Right cardiac atrium (tissue), 5 donors: ENCODE results near the gene MRPS27. TPM values are rescaled to one million over a fixed set of nuclear protein-coding genes. Genes with fewer than 3 reads are reported as not detected.

Experiments used
- ATAC-seq, 2 donors: fragments of 200-7000 bp; cut with Tn5 transposase; one replicate each; pipeline versions ENCODE4 v1.8.0 to v1.9.1; 2020; ENCODE audit warnings: moderate library complexity in 2 of 2, mild to moderate bottlenecking in 1 of 2
- DNase-seq, 3 donors: peaks; one replicate each; pipeline ENCODE4 v3.0.0-alpha.2; 2020
- H3K27ac ChIP-seq: one replicate; pipeline ENCODE4 v1.5.1; 2013; ENCODE audit warnings: mild to moderate bottlenecking, low read length, control low read depth, moderate library complexity
- H3K27me3 ChIP-seq: one replicate; pipeline ENCODE4 v1.6.1; 2013; ENCODE audit not compliant: control insufficient read depth, insufficient read depth
- H3K4me1 ChIP-seq: one replicate; pipeline ENCODE4 v1.6.1; 2013; ENCODE audit warnings: low read length; ENCODE audit not compliant: control insufficient read depth, insufficient read depth
- H3K4me3 ChIP-seq: one replicate; pipeline ENCODE4 v1.5.1; 2013; ENCODE audit warnings: low read length, control low read depth
- H3K9me3 ChIP-seq: one replicate; pipeline ENCODE4 v1.6.1; 2013; ENCODE audit warnings: low read length; ENCODE audit not compliant: control insufficient read depth
- WGBS: extraction: QIAGEN DNeasy Blood & Tissue Kit; methylation state at CpG from one replicate; pipeline ENCODE4 v1.1.7; 2013; 5-methylcytosine and 5-hydroxymethylcytosine counted together
- intact Hi-C, 4 donors: fragments of 100-400 bp; cut with DNase I; formaldehyde crosslinking; loops; one replicate each; pipeline versions ENCODE4 v1.11.0 to v1.14.0; 2022 to 2023
- polyA plus RNA-seq: library from polyadenylated mRNA; stranded (reverse); fragments of 200-250 nt; gene quantifications from one replicate; pipeline ENCODE4 v1.2.3, GENCODE V29; 2013
- total RNA-seq, 4 donors: library from RNA; stranded (reverse); fragmentation: NEBNext Ultra II Directional; extraction: Animal tissue kit (Norgen Biotek cat#: 25700); gene quantifications; one replicate each; pipeline ENCODE4 v1.2.1, GENCODE V29; 2021
- donor health status: healthy with polysubstance abuse.
- donor health status: DM: no; HTN: yes; CAD: no.
- donor health status: DM: no; HTN: no; CAD: no.
- donor health status: DM: no; HTN: yes; CAD: no; lungs with severe emphysema.
- donor health status: DM: yes; HTN: yes; CAD: no.

Gene MRPS27
- total and polyA plus RNA-seq, 5 donors = 40.5 to 71.7 (median 60.9) TPM

DNA sequence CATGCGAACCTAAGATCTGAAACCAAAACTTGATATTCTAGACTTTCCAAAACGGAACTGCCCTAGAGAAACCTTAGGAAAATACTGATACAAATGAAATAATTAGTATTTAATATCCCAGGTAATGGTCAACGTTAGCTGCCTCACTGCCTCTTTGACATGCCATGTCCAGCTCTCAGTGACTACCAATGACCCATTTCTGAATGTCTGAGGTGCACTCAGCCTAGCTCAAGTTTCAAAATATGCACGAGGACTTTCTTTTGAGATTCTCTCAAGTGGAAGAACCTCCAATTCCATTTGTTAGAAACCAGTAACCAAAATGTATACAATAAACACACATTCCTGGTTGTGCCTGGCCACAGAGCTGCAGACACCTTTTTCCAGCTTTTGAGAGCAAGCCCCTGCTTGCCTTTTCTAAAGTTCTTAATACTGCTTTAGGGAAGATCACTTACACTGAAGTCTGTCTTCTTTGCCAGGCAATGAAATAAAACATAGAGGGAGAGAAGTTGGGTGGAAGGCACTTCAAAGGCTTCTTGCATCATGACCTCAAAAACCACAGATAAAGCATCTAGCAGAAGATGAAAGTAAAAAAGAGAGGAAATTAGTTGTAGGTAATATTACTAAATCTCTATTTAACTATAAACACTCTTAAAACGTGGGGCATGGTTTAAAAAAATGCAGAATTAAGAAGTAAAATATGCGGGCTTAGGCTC is 87.9 kb downstream of the MRPS27 start:
- no peak for ATAC-seq
- intact Hi-C loops = no loop called here

GRCh38 chr5:72228960-72229359 is 91.1 kb downstream of the MRPS27 start:
- peak in 2 of 3 donors; percentile 33 to 63 for DNase-seq
- peak; percentile 52 to 77 for ATAC-seq
- H3K4me1 ChIP-seq = no peaks in the 10 kb centered on the region
- no peak overlapping the region for H3K4me3 ChIP-seq
- H3K27me3 ChIP-seq = no peaks in the 10 kb centered on the region
- WGBS = 65% methylated on average over 3 of the region's 3 CpGs
- intact Hi-C loops = no loop called here
- H3K9me3 ChIP-seq = no peaks in the 10 kb centered on the region
- H3K27ac ChIP-seq = peak overlapping the region; percentile 12

More for the DNA sequence above, 87.9 kb downstream of the MRPS27 start:
- H3K27ac ChIP-seq = no peak overlapping the region
- H3K4me3 ChIP-seq = no peak overlapping the region
- no peaks in the 10 kb centered on the region for H3K27me3 ChIP-seq
- WGBS = 84% methylated on average over 6 of the region's 6 CpGs
- DNase-seq = no peak
- no peaks in the 10 kb centered on the region for H3K9me3 ChIP-seq
- H3K4me1 ChIP-seq = no peaks in the 10 kb centered on the region

GRCh38 chr5:72226950-72227349 is 93.1 kb downstream of the MRPS27 start:
- H3K4me3 ChIP-seq = no peak overlapping the region
- H3K27ac ChIP-seq = peak overlapping the region; percentile 74
- ATAC-seq = peak; percentile 68 to 81
- H3K27me3 ChIP-seq = no peaks in the 10 kb centered on the region
- H3K4me1 ChIP-seq = no peaks in the 10 kb centered on the region
- WGBS = 67% methylated on average over 2 of the region's 2 CpGs
- intact Hi-C loops = no loop called here
- DNase-seq = peak in 1 of 3 donors; percentile 46
- H3K9me3 ChIP-seq = no peaks in the 10 kb centered on the region

- no peak overlapping the region for H3K27ac ChIP-seq
- intact Hi-C loops = no loop called here
- H3K9me3 ChIP-seq = no peaks in the 10 kb centered on the region
- no peak overlapping the region for H3K4me3 ChIP-seq
- WGBS = 96% methylated on average over 3 of the region's 3 CpGs
- DNase-seq (no peak), ATAC-seq (no peak)
- H3K27me3 ChIP-seq = no peaks in the 10 kb centered on the region
- H3K4me1 ChIP-seq = no peaks in the 10 kb centered on the region
Observed at GRCh38 chr5:72225741-72226140, 94.3 kb downstream of the MRPS27 start.

DNA sequence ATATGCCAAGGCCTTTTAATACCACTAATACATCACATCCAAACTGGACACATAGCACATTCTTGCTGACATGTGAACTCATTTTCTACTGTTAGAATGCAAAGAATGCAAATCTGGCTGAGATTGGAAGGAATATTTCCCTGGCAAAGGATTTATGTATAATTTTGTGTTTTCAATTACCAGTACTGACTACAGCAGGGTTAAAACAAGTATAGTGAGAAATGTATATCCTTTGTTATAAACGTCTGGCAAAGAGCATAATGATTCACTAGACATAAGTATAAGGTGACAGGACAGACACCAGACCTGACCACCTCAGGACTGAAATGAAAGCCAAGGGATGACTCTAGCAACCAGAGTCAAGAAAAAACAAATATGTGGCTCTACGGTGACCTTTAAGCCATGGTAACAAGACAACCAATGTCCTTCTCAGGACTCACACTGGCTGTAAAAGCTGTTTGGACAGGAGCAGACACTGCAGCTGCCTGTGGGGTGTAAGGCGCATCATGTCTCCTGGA is 95.0 kb downstream of the MRPS27 start:
- ATAC-seq (peak in 1 of 2 donors; percentile 71), DNase-seq (no peak)
- intact Hi-C loops = no loop called here
- no peaks in the 10 kb centered on the region for H3K27me3 ChIP-seq
- H3K9me3 ChIP-seq = no peaks in the 10 kb centered on the region
- no peak overlapping the region for H3K4me3 ChIP-seq
- 59% methylated on average over 3 of the region's 3 CpGs for WGBS
- H3K27ac ChIP-seq = no peak overlapping the region
- H3K4me1 ChIP-seq = no peaks in the 10 kb centered on the region

DNA sequence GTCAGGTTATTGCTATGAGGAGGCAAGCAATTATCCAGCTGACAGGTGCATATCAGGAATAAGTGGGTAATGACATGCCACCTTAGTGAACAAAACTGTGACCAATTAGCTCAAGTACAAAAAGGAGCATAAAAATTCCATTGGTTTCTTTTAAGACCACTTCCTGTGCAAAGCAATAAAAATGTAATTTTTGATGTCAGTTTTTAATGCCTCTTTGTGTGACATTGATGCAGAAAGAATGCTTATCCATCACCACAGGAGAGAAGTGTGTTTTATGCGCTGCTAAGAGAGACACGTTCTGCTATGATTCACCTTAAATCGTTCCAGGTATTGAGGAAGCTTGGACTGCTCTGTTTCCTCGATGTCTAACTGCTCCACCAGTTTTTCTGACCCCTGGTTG is 96.7 kb downstream of the MRPS27 start:
- H3K27ac ChIP-seq = no peak overlapping the region
- intact Hi-C loops = no loop called here
- WGBS = 94% methylated on average over 4 of the region's 4 CpGs
- H3K9me3 ChIP-seq = no peaks in the 10 kb centered on the region
- no peaks in the 10 kb centered on the region for H3K4me1 ChIP-seq
- H3K27me3 ChIP-seq = no peaks in the 10 kb centered on the region
- ATAC-seq (no peak), DNase-seq (no peak)
- H3K4me3 ChIP-seq = no peak overlapping the region

DNA sequence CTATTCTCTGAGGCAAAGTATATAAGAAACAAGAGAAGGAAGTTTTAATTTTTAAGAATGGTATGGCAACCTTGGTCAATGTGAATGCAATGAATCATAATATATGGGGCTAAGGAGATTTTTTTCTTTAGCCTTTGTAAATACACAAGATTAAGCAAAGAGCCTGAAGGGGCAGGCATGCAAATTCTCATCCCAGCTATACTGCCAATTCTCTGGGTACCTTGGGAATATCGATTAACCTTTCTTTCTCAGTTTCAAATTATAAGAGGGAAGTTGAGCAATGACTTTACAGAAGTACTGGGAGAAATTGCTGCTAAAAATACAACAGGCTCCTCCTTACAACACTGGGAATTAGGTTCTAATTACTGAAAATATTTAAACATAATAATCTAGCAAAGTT is 97.5 kb downstream of the MRPS27 start:
- Histone ChIP-seq H3K4me1 (no peaks in the 10 kb centered on the region), H3K4me3 (no peak overlapping the region), H3K27me3 (no peaks in the 10 kb centered on the region), H3K9me3 (no peaks in the 10 kb centered on the region), H3K27ac (no peak overlapping the region)
- DNase-seq = no peak
- 85% methylated on average over 1 of the region's 1 CpG for WGBS
- no peak for ATAC-seq
- intact Hi-C loops = no loop called here

DNA sequence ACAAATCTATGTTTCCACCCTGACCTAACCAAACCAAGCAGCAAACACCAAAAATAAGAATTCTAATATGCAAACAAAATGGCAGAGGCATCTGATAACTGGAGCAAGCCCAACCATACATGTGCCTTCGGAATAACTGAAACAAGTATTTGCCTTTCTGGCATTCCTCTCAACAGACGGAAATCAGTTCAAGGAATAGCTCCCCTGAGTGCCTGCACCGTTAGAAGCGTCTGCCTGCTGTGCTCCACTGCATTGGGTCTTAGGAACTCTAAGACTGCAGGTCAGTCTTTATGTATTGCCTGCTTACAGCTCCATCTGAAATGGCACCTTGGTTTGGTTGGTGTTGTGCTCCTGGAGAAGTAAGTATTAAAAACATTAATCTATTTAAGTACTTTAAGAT is 98.5 kb downstream of the MRPS27 start:
- ATAC-seq = no peak
- DNase-seq = no peak
- intact Hi-C loops = no loop called here
- Histone ChIP-seq H3K9me3 (no peaks in the 10 kb centered on the region), H3K4me1 (no peaks in the 10 kb centered on the region), H3K4me3 (no peak overlapping the region), H3K27ac (no peak overlapping the region), H3K27me3 (no peaks in the 10 kb centered on the region)
- WGBS = 87% methylated on average over 4 of the region's 4 CpGs

DNA sequence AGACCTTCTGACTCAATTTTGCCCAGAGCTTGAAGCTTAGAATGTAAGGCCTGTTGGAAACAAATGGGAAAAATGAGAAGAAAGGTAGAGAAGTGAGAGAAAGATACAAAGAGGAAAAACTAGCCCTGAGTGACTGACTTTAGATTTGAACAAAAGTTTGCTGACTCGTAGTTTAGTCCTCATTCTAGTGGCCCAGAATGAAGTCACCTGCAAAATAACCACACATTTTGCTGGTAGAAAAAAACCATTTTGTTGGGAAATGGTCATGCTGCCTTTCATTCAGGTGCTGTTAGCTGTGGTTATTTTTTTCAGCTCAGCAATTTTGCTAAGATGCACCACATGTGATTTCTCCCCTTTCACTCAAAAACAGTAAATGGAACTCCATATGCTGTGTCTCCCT is 98.9 kb downstream of the MRPS27 start:
- ATAC-seq (no peak), DNase-seq (no peak)
- WGBS = 94% methylated on average over 1 of the region's 1 CpG
- H3K9me3 ChIP-seq = no peaks in the 10 kb centered on the region
- intact Hi-C loops = no loop called here
- no peak overlapping the region for H3K4me3 ChIP-seq
- H3K4me1 ChIP-seq = no peaks in the 10 kb centered on the region
- no peak overlapping the region for H3K27ac ChIP-seq
- no peaks in the 10 kb centered on the region for H3K27me3 ChIP-seq

- ATAC-seq = no peak
- 85% methylated on average over 3 of the region's 3 CpGs for WGBS
- no peak for DNase-seq
Observed at GRCh38 chr5:72216756-72217155, 103.3 kb downstream of the MRPS27 start.

DNA sequence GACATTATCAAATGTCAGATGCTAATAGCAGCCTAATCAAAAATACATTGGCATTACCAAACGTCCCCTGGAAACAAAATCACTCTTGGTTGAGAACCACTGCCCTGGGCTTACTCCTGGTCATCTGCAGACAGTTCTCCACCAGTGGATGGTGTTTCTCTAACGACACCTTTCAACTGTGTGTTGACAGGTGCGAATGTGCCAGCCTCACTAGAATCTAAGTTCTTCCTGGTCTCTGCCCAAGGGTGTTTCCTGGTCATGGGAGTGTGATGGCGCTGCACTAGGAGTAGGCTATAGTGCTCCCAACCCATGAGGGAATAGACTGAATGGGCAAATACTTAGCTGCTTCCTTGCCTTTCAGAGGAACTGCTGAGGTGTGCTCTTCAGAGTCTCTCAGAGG is 105.9 kb downstream of the MRPS27 start:
- intact Hi-C loops = loop anchor here in 1 of 4 donors (10.0 kb wide), 1 partner anchor 51 kb away; no protein-coding TSS in a partner anchor
- Histone ChIP-seq H3K4me3 (no peak overlapping the region), H3K9me3 (no peaks in the 10 kb centered on the region), H3K4me1 (peaks cover 9% of the 10 kb centered on the region), H3K27ac (no peak overlapping the region), H3K27me3 (no peaks in the 10 kb centered on the region)
- WGBS = 61% methylated on average over 4 of the region's 4 CpGs
- ATAC-seq = peak; percentile 38 to 54
- peak in 1 of 3 donors; percentile 33 for DNase-seq

More at GRCh38 chr5:72216756-72217155, 103.3 kb downstream of the MRPS27 start:
- Histone ChIP-seq H3K4me1 (no peaks in the 10 kb centered on the region), H3K4me3 (no peak overlapping the region), H3K27me3 (no peaks in the 10 kb centered on the region), H3K27ac (no peak overlapping the region), H3K9me3 (no peaks in the 10 kb centered on the region)
- intact Hi-C loops = loop anchor here in 1 of 4 donors (10.0 kb wide), 1 partner anchor 48 kb away; no protein-coding TSS in a partner anchor
